SK-N-SH treated with all-trans-retinoic acid at 6 μM for 48 hours (cell line): ENCODE data around the gene RIMBP2.

ENCODE experiments used
- ATAC-seq: fragments of 200-7000 bp; cut with Tn5 transposase; 3 replicates; pipeline ENCODE4 v1.9.1; 2020; ENCODE audit warnings: mild to moderate bottlenecking, moderate library complexity
- BACH2 ChIP-seq: fragments of 250-450 bp; sonication (Bioruptor Pico); IDR thresholded peaks from 2 replicates; pipeline ENCODE4 v1.9.0; 2021; ENCODE audit warnings: mild to moderate bottlenecking, borderline replicate concordance
- CSDC2 ChIP-seq: fragments of 250-450 bp; sonication (Bioruptor Pico); IDR thresholded peaks from 2 replicates; pipeline ENCODE4 v1.5.0; 2020; ENCODE audit warnings: mild to moderate bottlenecking, moderate library complexity
- ESRRG ChIP-seq: fragments of 250-450 bp; sonication (Bioruptor Pico); IDR thresholded peaks from 2 replicates; pipeline ENCODE4 v1.6.1; 2021; ENCODE audit warnings: mild to moderate bottlenecking
- GLIS3 ChIP-seq: fragments of 250-450 bp; sonication (Bioruptor Pico); IDR thresholded peaks from 2 replicates; pipeline ENCODE4 v1.5.0; 2020; ENCODE audit warnings: mild to moderate bottlenecking, moderate library complexity
- ISL1 ChIP-seq: fragments of 250-450 bp; sonication (Bioruptor Pico); IDR thresholded peaks from 2 replicates; pipeline ENCODE4 v2.1.2; 2022; ENCODE audit warnings: mild to moderate bottlenecking, moderate library complexity
- OSR1 ChIP-seq: fragments of 250-450 bp; sonication (Bioruptor Pico); IDR thresholded peaks from 2 replicates; pipeline ENCODE4 v1.8.0; 2022; ENCODE audit warnings: moderate library complexity, mild to moderate bottlenecking, inconsistent platforms
- PATZ1 ChIP-seq: fragments of 250-450 bp; sonication (Bioruptor Pico); IDR thresholded peaks from 2 replicates; pipeline ENCODE4 v1.8.0; 2020; ENCODE audit warnings: mild to moderate bottlenecking, moderate library complexity, borderline replicate concordance
- POU6F1 ChIP-seq: fragments of 250-450 bp; sonication (Bioruptor Pico); IDR thresholded peaks from 2 replicates; pipeline ENCODE4 v1.8.0; 2021; ENCODE audit warnings: low read depth, mild to moderate bottlenecking, moderate library complexity, borderline replicate concordance
- PPARA ChIP-seq: fragments of 250-450 bp; sonication (Bioruptor Pico); IDR thresholded peaks from 2 replicates; pipeline ENCODE4 v1.5.0; 2020; ENCODE audit warnings: mild to moderate bottlenecking, borderline replicate concordance
- RARB ChIP-seq: fragments of 250-450 bp; sonication (Bioruptor Pico); IDR thresholded peaks from 2 replicates; pipeline ENCODE4 v1.8.0; 2021; ENCODE audit warnings: mild to moderate bottlenecking, moderate library complexity
- SNAI2 ChIP-seq: fragments of 250-450 bp; sonication (Bioruptor Pico); IDR thresholded peaks from 2 replicates; pipeline ENCODE4 v1.5.0; 2020; ENCODE audit warnings: mild to moderate bottlenecking, moderate library complexity
- TOX ChIP-seq: fragments of 250-450 bp; sonication (Bioruptor Pico); IDR thresholded peaks from 2 replicates; pipeline ENCODE4 v1.8.0; 2021; ENCODE audit warnings: mild to moderate bottlenecking, moderate library complexity, borderline replicate concordance
- TSHZ2 ChIP-seq: fragments of 250-450 bp; sonication (Bioruptor Pico); IDR thresholded peaks from 2 replicates; pipeline ENCODE4 v1.5.0; 2020; ENCODE audit warnings: mild to moderate bottlenecking, moderate library complexity
- ZFP3 ChIP-seq: fragments of 250-450 bp; sonication (Bioruptor Pico); IDR thresholded peaks from 2 replicates; pipeline ENCODE4 v1.5.0; 2020; ENCODE audit warnings: mild to moderate bottlenecking, moderate library complexity
- ZFP30 ChIP-seq: fragments of 450-650 bp; formaldehyde crosslinking; IDR thresholded peaks from 2 replicates; pipeline ENCODE4 v1.5.0; 2022; ENCODE audit warnings: mild to moderate bottlenecking, moderate library complexity
- ZNF565 ChIP-seq: fragments of 450-650 bp; formaldehyde crosslinking; conservative IDR thresholded peaks from 2 replicates; pipeline ENCODE4 v1.5.0; 2020; ENCODE audit warnings: low read depth, mild to moderate bottlenecking, moderate library complexity
- ZNF70 ChIP-seq: fragments of 450-650 bp; formaldehyde crosslinking; IDR thresholded peaks from 2 replicates; pipeline ENCODE4 v1.5.0; 2020; ENCODE audit warnings: mild to moderate bottlenecking, moderate library complexity
- TF ChIP-seq, protein P1 (sequence below): fragments of 250-450 bp; sonication (Bioruptor Pico); IDR thresholded peaks from 2 replicates; pipeline ENCODE4 v1.5.1; 2020; ENCODE audit warnings: low read depth, mild to moderate bottlenecking, moderate library complexity
- TF ChIP-seq, protein P2 (sequence below): fragments of 250-450 bp; sonication (Bioruptor Pico); IDR thresholded peaks from 2 replicates; pipeline ENCODE4 v1.5.1; 2021; ENCODE audit warnings: mild to moderate bottlenecking, moderate library complexity

RIMBP2 gene

GRCh38 chr12:130469552-130469951, 246.5 kb downstream of the RIMBP2 start:
- TF ChIP-seq, protein P1, sequence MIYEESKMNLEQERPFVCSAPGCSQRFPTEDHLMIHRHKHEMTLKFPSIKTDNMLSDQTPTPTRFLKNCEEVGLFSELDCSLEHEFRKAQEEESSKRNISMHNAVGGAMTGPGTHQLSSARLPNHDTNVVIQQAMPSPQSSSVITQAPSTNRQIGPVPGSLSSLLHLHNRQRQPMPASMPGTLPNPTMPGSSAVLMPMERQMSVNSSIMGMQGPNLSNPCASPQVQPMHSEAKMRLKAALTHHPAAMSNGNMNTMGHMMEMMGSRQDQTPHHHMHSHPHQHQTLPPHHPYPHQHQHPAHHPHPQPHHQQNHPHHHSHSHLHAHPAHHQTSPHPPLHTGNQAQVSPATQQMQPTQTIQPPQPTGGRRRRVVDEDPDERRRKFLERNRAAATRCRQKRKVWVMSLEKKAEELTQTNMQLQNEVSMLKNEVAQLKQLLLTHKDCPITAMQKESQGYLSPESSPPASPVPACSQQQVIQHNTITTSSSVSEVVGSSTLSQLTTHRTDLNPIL (CRISPR knock-in tag) = no peak
- TF ChIP-seq GLIS3 (CRISPR knock-in tag) = no peak
- no peak for TF ChIP-seq ZNF70 (CRISPR knock-in tag)
- TF ChIP-seq ZFP30 (CRISPR knock-in tag) = no peak
- TF ChIP-seq OSR1 = no peak
- TF ChIP-seq BACH2 (CRISPR knock-in tag) = no peak
- TF ChIP-seq RARB (CRISPR knock-in tag) = no peak
- no peak for TF ChIP-seq ZFP3 (CRISPR knock-in tag)
- no peak for TF ChIP-seq PATZ1 (CRISPR knock-in tag)
- no peak for TF ChIP-seq POU6F1
- TF ChIP-seq, protein P2, sequence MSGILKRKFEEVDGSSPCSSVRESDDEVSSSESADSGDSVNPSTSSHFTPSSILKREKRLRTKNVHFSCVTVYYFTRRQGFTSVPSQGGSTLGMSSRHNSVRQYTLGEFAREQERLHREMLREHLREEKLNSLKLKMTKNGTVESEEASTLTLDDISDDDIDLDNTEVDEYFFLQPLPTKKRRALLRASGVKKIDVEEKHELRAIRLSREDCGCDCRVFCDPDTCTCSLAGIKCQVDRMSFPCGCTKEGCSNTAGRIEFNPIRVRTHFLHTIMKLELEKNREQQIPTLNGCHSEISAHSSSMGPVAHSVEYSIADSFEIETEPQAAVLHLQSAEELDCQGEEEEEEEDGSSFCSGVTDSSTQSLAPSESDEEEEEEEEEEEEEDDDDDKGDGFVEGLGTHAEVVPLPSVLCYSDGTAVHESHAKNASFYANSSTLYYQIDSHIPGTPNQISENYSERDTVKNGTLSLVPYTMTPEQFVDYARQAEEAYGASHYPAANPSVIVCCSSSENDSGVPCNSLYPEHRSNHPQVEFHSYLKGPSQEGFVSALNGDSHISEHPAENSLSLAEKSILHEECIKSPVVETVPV (CRISPR knock-in tag) = no peak
- TF ChIP-seq TOX (CRISPR knock-in tag) = no peak
- no peak for TF ChIP-seq PPARA (CRISPR knock-in tag)
- ATAC-seq = no peak

GRCh38 chr12:130468700-130469245, 247.3 kb downstream of the RIMBP2 start:
- TF ChIP-seq RARB (CRISPR knock-in tag) (no peak), ZFP30 (CRISPR knock-in tag) (no peak), BACH2 (CRISPR knock-in tag) (no peak), ZFP3 (CRISPR knock-in tag) (no peak), ZNF70 (CRISPR knock-in tag) (no peak), ESRRG (CRISPR knock-in tag) (no peak)
- no peak for ATAC-seq

DNA sequence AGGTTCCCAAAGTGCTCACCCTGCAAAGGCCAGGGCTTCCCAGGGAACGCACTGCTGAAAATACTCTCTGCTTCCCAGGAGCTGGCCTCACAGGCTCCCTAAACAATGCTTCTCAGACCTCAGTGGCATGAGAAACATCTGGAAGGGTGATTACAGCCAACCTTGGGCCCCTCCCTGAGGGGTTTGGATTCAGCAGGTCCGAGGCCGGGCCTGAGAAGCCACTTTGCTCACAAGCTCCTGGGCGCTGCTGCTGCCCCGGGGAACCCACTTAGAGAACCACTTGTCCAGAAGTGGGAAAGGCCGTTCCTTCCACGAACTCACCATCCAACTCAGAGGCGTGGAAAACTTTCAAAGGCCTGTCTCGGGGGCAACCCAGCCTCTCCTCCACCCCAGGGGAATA, 247.9 kb downstream of the RIMBP2 start:
- no peak for ATAC-seq
- TF ChIP-seq TSHZ2 (CRISPR knock-in tag) = no peak
- TF ChIP-seq ZNF70 (CRISPR knock-in tag) = no peak
- TF ChIP-seq OSR1 = no peak
- TF ChIP-seq CSDC2 (CRISPR knock-in tag) = no peak
- TF ChIP-seq ZFP3 (CRISPR knock-in tag) = no peak
- TF ChIP-seq TOX (CRISPR knock-in tag) = no peak
- TF ChIP-seq PATZ1 (CRISPR knock-in tag) = no peak
- TF ChIP-seq BACH2 (CRISPR knock-in tag) = no peak
- TF ChIP-seq ISL1 (CRISPR knock-in tag) = no peak
- TF ChIP-seq POU6F1 = no peak
- no peak for TF ChIP-seq SNAI2 (CRISPR knock-in tag)
- TF ChIP-seq ZNF565 (CRISPR knock-in tag) = no peak
- no peak for TF ChIP-seq RARB (CRISPR knock-in tag)
- TF ChIP-seq, protein P2 (CRISPR knock-in tag) = no peak
